ENCODE data around the gene KCNIP4.
"Not testable (repeated sequence)": the region's sequence is repeated elsewhere in the genome, so short reads cannot be mapped to it uniquely, and the experiment has no call there.

KCNIP4 gene

DNA sequence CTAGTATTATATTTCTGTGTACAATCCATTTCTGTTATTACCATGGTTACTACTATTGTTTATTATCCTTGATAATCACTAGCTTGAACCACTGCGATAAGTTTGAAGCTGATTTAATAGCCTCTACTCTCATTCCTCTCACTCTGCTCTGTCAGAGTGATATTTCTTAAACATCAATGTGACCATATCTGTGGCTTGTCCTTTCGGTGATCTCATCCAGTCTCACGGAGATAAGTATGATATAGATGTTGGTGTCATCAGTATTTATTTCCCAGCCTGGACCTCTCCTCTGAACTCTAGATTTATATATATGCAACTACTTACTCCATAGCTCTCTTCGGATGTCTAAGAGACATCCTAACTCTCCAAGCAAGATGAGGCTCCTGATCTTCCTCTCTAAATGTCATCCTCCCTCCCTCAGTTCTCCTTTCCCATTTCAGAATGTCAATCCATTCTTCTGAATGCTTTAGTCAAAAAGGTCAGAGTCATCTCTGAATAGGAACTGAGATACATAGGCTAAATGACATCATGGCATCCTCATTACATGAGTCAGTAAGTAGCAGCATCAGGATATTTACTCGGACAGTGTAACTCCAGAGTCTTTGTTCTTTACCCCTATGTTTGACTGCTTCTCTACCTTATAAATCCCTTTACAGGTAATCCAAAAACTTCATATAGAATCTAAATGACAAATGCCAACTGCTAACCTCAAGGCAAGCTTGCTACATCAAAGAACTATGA lies 1118.8 kb downstream of the KCNIP4 start:
- DNase-seq: no peak

DNA sequence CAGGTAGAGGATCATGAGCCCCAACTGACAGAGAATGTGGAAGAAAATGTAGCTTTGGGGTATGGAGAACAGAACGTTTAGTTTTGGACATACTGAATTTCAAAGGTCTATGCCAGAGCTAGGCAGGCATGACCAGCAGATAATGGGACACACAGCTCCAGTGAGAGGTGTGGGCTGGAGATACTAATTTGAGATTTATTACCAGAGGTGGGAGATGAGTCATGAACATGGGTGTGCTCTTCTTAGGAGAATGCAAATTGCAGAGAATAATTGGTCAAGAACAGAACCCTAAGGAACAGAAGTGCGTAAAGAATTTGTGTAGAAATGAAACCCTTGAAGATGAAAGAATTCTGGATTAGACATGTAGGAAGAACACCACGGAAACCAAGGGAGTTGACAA lies 1123.1 kb downstream of the KCNIP4 start:
- no peak for DNase-seq

DNA sequence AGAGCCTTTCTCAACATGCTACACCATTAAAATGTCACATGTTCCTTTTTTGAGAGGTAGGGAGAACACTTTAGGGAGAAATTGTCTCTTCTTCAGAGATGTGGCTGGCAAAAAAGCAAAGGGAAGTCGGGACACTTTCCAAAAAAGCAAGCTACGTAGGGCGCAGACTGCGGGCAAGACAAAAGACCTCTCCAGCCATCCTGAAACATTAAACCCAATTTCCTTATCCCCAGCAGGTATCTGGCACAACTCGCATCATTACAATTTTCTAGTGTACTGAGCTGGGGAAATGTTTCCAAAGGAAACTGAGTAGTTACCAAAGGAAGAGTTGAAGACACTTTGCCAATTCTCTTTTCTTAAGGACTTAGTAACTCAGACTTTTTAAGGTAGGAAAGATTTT lies 1132.3 kb downstream of the KCNIP4 start:
- DNase-seq: no peak

DNA sequence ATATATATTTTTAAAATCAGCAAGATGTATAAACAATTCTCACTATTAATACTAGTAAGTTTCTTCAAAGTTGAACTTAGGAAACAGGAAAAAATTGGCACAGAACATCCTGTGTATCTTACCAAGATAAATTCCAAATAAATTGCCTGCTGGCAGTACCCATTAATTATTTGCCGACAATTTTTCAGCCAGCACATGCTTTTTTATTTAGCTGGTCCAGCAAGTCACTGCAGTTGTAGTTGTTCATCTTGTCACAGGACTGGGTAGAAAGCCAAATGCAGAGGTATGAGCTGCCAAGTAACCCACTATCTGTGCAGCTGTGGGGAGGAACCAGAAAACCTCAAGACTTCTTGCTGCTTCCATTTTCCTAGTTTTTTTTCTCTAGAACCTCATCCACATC lies 1134.9 kb downstream of the KCNIP4 start:
- no peak for DNase-seq

DNA sequence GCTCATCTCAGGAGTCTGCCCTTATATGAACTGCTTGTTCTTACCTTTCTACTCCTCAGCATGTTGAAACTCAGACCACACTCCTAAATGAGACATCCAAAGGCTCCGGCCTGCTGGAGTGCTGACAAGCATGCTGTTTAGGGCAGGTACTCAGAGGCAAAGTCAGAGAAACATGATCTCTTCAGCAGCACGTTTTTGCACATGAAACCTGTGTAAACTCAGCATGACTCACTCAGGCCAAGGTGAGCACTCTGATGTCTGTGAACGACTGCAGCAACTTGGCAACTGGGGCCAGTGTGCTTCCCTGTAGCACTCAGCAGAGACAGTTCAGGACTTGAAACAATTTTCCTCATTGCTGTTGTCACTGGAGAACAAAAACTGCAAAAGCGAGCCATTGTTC lies 1138.8 kb downstream of the KCNIP4 start:
- no peak for DNase-seq

DNA sequence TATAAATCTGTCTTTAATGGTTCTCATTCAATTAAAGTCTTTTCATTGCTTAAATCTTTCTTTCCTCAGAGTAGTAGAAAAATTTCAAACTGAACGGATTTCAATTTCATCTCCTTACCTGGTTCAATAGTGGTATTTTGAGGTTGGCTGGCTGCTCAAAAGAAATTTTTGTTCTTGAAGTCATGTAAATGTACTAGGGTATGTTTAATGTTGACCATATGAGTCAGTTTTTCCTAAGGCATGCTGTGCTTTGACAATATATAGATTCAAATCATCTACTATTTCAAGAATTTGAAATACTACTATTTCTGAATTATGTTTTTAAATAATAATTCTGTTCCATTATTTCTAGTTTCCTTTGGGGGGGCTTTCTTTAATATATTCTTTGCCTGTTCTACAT lies 1142.9 kb downstream of the KCNIP4 start:
- DNase-seq: no peak

DNA sequence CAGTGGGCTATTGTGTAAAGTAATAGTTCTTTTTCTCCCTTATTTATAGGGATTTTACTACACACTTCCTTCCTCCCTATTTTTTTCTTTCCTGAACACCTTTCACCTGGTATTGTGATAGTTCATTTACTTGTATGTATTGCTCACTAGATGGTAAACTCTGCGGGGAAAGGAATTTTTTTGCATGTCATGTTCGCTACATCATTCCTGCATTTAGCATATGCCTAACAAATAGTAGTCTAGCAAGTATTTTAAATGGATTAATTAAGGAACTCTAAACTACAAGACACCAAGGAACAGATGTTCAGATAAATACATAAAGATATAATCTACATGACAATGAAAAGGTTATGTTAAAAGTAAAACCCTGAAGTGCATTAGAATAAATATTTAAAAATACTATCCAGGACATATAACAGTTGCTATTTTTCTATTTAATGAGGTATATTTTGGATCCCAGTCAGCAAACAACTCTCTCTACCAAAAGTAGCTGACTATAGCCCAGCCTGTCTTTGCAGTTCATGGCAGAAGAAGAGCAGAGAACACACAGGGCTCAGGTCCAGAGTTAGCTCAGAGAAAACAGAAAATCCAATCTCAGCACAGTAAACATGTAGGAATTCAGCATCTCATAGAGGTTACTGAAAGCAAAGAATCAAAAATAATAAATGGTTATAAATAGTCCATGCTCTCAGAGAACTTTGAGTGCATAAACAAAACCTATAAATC lies 1160.5 kb downstream of the KCNIP4 start:
- DNase-seq: no peak

DNA sequence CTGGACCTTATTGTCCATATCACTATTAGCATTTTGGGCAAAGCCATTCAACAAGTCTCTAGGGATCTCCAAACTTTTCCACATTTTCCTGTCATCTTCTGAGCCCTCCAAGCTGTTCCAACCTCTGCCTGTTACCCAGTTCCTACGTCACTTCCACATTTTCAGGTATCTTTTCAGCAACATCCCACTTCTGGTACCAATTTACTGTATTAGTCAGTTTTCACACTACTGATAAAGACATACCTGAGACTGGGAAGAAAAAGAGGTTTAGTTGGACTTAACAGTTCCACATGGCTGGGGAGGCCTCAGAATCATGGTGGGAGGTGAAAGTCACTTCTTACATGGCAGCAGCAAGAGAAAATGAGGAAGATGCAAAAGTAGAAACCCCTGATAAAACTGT lies 1165.4 kb downstream of the KCNIP4 start:
- DNase-seq: not testable (repeated sequence)

DNA sequence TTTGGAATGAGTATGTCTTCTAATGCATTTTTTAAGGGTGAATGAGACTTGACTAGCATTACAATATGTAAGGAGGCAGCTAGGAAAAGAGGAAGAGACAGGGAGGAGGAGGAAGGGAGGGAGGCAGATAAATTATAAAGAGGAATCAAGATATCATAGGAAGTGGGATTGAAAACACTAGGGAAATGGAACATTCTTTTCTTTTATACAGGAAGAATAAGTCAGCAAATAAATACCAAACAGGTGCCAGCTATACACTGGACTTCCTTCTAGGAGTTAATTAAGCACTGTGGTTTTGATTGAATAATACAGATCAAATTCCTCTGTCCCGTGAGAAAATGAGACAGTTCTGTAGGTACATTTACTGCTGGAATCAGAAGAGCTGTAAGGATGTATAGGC lies 1169.7 kb downstream of the KCNIP4 start:
- no peak for DNase-seq

DNA sequence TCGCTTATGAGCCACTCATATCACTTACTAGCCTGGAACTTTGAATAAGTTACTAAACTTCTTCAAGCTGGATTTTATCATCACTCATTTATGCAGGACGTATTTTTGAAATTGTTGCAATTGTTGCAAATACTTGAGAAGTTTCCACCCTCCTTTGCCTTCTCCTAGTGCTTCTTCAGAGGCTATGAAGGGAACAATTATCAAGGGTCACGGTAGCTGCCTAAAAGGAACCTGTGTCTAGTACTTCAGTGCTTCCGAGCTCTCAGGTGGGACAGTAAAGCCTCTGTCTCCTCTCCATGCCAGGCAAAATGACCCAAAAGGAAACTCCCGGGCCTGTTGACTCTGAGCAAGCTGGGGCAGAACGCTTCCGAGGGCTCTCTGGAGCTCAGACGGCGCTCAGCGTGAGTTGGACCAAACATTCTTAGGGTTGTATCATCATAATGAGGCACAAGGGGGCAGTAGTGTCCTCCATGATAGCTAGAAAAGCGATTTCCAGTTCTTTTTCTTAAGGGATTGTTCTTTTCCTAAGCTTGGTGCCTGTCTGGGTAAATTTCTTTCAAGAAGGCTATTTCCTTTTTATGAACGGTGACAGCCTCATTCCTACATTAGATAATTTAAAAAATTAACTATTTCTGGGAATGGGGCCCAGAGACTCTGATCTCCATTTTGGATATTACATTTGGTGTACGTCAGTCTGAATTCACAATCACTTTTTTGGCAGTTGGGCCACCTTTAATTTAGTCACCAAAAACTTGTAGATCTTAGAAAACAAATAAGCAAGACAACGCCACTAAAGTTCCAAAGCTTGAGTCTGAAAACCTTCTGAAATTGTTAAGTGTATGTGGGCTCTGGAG lies 1175.2 kb downstream of the KCNIP4 start:
- DNase-seq: peak; percentile 26

DNA sequence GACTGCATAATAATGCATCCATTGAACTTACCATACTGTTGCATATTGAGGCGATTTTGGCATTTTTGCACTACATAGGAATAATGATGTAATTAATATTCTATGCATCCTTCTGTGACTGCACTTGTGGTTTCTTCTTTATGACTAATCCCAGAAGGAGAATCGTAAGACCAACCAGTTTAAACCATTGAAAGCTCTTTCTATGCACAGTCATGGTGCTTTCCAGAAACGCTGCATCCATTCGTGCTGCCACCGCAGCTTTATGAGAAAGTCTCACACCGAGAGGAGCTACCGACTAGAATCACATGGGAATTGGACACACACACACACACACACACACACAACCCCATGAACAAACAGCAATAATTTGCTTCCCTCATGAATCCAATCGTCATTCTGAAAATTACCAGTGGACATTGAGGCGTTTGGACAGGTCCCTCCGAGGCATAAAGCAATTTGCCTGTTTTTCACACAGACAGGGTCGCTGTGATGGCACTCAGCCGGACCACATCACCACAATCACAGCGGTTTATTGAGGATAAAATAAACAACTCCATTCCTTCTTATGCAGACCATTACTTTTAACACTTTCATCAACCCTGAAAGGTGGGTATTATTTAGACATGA lies 1184.1 kb downstream of the KCNIP4 start:
- no peak for DNase-seq

DNA sequence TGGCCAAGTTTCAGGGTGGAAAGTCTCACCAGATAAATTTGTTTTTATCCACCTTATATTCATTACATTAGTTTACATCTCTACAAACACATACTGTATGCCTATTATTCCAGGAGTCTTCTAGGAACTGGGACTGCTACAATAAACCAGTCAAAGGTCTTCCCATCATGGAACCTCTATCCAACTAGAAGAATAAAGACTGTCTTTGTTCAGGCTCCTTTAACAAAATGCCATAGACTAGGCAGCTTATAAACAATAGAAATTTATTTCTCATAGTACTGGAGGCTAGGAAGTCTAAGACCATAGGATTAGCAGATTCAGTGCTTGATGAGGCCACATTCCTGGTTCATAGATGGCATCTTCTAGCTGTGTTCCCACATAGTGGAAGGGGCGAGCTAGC lies 1186.7 kb downstream of the KCNIP4 start:
- DNase-seq: no peak

DNA sequence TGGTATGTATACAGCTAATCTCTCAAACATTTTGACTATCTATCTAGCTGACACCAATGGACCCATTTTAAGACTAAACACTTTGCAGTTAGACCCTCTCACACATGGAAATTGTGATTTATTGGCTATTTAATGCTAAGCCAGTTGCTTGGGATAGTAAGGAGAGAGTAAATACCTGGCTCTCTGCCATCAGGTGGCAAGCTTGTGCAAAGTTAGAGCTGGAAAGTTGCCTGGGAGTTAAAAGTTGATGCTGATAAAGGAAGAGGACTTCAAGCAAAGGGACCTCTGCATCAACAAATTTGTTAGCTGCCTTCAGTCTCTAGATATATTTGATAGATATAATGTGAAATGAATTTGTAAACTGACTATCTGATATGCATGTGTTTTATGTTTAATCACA lies 1187.2 kb downstream of the KCNIP4 start:
- no peak for DNase-seq

DNA sequence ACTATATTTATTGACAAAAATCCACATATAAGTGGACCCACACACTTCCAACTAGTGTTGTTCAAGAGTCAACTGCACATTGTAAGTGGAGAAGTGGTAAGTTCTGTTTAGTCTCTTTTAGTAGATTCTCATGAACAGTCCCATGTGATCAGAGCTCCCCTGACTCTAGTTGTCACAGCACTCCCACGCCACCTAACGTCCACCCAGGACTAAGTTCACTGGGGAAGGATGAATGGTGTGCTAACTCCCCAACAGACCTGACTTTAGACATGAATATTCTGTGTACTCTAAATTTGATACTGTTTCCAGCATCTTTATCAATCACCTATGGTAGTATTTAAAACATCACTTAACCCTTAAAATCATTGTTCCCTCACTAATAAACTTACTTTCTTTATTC lies 1188.5 kb downstream of the KCNIP4 start:
- no peak for DNase-seq

DNA sequence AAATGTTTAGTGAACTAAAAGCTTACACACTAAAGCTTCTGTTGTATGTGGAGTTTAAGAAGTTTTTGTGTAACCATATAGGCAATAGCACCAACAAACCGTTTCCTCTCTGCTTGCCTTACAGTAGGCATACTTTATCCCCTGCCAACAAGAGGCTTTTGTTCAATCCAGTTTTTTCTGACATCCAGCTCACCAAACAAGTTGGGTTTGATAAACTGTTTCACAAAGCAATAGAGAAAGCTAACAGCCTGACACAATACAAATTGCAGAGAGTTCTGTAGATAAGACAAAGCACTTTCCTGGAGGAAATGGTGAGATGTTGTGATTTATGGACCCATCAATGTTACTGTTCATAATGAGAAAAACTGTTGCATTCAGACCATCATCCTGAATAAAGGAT lies 1194.5 kb downstream of the KCNIP4 start:
- no peak for DNase-seq

DNA sequence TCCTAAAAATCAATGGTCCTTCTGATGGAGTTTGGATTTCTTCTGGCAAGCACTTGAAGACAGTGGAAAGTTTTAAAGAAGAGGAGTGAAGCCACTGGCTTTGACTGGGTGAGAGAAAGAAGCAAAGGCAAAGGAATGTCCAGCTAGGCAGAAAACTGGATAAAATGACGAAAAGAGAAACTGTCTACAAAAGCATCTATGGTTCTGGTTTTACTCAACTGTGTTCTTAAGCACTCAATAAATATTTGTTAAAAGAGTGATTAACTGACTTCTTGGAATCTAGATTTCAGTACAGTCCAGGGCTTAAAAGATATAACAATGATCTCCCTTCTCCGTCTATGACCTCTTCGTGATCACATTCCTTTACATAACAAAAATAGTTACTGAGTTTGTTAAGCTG lies 1195.9 kb downstream of the KCNIP4 start:
- no peak for DNase-seq

DNA sequence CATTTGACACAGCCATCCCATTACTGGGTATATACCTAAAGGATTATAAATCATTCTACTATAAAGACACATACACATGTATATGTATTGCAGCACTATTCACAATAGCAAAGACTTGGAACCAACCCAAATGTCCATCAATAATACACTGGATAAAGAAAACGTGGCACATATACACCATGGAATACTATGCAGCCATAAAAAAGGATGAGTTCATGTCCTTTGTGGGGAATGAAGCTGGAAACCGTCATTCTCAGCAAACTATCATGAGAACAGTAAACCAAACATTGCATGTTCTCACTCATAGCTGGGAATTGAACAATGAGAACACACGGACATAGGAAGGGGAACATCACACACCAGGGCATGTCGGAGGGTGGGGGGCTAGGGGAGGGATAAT lies 1202.6 kb downstream of the KCNIP4 start:
- not testable (repeated sequence) for DNase-seq

DNA sequence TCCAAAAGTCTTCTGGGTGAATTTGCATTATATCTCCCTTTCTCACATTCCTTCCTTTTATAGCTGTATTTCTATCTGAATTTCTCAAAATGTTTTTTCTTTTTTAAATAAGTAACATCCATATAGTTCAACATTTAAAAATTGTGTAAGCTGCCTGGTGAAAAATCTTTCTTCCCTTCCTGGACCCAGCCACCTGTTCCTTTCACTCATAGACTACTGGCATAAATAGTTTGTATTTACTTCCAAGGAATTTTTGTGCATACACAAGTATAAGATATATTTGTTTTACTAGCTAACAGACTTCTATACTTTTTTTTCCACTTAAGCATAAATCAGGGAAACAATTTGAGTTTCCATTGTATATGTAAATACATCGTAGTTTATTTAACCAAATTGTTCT lies 1212.6 kb downstream of the KCNIP4 start:
- no peak for DNase-seq

DNA sequence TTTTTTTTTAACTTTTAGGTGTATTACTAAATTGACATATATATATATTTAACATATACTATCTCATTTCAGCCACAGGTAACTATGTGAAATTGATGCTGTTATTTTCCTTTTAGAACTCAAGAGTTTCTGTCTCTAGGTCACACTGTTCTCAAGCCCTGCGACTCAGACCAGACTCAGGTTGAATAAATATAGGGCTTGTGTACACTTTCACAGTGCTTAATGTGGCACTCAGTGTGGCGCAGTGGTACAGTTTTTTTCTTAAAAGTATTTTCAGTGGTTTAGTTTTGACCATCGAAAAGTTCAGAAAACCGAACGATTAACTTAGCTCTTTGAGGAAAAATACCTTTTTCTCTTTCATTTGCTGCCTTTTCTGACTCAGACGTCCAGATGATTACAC lies 1223.7 kb downstream of the KCNIP4 start:
- no peak for DNase-seq

DNA sequence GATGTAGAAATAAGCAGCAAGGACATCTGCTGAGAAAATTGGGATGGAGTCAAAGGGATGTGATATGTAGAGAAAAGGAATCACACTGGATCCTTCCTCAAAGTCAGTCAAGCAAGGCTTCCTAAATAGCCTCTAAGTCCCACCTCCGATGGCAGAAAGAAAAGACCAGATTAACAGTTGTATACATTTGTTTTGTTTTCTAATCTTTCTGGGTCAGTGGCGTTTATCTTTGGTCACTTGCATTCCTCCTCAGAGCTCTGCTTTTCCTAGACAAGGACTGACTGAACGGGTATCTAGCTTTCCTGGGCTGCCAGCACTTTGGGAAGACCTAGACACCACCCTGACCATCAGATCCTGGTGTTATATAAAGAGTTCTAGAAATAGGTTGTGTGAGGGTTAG lies 1225.1 kb downstream of the KCNIP4 start:
- DNase-seq: no peak

DNA sequence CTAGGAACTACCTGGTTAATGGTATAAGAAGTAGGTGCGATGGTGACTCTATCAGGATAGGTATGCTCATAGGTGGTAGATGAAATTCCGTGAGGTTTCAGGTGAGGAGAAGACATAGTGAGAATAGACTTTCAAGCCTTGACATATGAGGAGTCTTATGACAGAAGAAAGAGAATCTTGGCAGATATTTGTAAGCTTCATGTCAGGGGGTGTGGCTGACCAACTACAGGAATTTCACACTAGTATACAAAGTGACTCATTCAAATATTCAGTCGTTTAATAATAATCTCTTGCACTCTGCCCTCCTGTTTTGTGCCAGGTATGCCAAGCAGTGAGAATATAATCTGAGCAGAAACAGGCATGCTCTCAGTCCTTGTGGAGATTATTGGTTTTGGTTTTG lies 1225.6 kb downstream of the KCNIP4 start:
- DNase-seq: no peak

DNA sequence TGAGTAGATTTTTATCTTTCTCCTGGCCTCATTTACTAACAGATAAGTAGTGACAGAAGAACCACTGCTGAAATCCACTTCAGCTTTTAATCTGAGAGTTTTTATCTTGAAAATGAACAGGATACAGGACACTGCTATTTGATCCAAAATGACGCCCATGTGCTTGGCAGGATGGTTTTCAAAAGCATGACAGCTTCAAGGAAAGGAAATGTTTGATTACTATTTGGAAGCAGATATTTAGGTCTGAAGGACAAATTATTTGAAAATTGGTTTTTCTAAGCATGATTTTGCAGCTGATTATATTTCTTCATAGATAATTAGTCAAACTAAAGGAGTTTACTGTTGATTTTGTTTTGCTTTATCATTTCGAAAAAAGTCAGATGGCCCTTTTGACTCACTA lies 1237.2 kb downstream of the KCNIP4 start:
- no peak for DNase-seq

DNA sequence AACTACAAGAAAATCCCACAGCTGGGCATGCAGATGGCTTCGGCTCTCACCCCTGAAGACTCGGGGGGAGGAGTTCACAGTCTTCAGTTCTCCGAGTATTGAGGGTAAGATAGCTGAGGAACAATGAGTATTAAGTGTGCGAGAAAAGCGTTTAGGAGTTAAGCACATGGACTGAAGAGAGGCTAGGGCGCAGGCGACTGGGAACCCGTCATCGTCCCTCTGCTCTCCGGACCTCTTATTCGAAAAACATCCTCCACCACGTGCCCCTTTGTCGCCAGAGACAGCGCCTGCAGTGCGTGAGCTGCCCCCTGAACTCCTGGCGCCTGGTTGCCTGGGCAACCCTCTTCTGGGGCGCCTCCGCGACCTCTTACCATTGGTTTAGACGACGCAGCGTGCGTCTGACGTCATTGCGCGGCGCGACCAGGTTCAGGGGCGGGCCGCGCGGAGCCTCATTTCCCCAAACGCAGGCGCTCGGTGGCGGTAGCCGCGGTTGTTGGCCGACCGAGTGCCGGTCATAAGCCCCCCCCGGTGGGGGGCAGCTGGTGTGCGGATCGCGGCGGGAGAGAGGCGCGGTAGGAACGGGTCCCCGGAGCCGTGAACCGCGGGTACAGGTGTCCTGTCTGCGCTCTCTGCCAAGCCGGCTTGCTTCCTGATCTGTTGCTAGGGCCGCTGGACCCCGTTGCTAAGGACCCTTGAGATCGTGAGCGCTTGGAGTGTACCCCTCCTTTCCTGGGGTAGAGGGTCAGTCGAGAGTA lies 1248.4 kb downstream of the KCNIP4 start, which contains the start of gene PACRGL:
Gene PACRGL (plus strand): TSS at position 452 of the 755 bp plus-strand sequence. CDS start 4,024 bp downstream, outside the sequence.
- peak; percentile 95 for DNase-seq

Data from stimulated activated CD4-positive, alpha-beta T cell treated with anti-CD3 and anti-CD28 coated beads, Interleukin-15, amount 100 ng/mL, for 24 hours (primary cell).